SH-SY5Y (cell line): Measurements from ENCODE around the gene CFAP90.

Experiments used
- GATA2 ChIP-seq: IDR thresholded peaks from 2 replicates; pipeline ENCODE4 v1.6.1; 2011; ENCODE audit warnings: mild to moderate bottlenecking, low read depth, low read length
- GATA3 ChIP-seq: IDR thresholded peaks from 2 replicates; pipeline ENCODE4 v1.6.1; 2011; ENCODE audit warnings: low read depth, mild to moderate bottlenecking, low read length, moderate library complexity

Gene CFAP90, protein sequence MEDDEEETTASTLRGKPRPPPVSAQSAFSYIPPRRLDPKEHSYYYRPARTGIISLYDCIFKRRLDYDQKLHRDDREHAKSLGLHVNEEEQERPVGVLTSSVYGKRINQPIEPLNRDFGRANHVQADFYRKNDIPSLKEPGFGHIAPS

GRCh38 chr5:7850395-7851239 lies at the start of gene CFAP90:
CFAP90 (minus strand) TSS chr5:7851133; CDS start chr5:7851021, 112 bp downstream.
- TF ChIP-seq GATA2, result no peak
- no peak for TF ChIP-seq GATA3

DNA sequence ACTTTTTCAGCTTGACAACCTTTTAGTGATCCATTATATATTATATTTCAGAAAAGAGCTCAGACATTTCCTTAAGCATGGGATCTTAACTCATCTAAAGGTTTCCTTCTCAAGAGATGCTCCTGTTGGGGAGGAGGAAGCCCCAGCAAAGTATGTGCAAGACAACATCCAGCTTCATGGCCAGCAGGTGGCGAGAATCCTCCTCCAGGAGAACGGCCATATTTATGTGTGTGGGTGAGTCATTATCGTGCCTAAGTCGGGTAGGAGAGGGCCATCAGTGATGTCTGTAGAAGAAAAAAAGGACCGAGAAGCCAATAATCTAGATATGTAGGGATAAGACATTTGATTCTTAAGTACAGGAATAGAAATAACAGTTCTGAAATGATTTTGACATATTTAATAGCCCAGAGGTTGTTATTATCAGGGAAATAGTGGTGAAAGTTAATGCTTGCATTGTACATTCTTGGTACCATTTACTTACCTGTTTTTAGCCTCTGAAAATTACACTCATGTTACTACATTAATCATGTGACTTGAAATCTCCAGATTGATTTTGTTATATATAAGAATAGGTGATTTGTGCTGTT lies 46.2 kb upstream of the CFAP90 start:
- TF ChIP-seq GATA2, result no peak
- TF ChIP-seq GATA3, result no peak

- TF ChIP-seq GATA3, result no peak
- no peak for TF ChIP-seq GATA2
Measured at GRCh38 chr5:7894860-7895259, 43.9 kb upstream of the CFAP90 start.

GRCh38 chr5:7894439-7894838 lies 43.5 kb upstream of the CFAP90 start:
- TF ChIP-seq GATA2 (no peak), GATA3 (no peak)

DNA sequence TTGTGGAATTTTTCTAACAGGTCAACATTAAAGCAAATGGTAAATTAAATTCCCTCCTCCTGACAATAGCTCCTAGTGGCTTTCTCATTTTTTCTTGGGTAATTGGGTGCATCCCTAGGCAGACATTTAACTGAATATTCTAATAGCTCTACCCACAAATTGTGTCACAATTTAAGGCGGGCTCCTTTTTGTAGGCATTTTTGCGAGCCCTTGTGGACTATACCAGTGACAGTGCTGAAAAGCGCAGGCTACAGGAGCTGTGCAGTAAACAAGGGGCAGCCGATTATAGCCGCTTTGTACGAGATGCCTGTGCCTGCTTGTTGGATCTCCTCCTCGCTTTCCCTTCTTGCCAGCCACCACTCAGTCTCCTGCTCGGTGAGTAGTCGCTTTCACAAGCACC lies 38.0 kb upstream of the CFAP90 start:
- TF ChIP-seq GATA2 (no peak), GATA3 (no peak)

GRCh38 chr5:7886849-7887475 lies 36.0 kb upstream of the CFAP90 start:
- TF ChIP-seq GATA3 (no peak), GATA2 (no peak)

DNA sequence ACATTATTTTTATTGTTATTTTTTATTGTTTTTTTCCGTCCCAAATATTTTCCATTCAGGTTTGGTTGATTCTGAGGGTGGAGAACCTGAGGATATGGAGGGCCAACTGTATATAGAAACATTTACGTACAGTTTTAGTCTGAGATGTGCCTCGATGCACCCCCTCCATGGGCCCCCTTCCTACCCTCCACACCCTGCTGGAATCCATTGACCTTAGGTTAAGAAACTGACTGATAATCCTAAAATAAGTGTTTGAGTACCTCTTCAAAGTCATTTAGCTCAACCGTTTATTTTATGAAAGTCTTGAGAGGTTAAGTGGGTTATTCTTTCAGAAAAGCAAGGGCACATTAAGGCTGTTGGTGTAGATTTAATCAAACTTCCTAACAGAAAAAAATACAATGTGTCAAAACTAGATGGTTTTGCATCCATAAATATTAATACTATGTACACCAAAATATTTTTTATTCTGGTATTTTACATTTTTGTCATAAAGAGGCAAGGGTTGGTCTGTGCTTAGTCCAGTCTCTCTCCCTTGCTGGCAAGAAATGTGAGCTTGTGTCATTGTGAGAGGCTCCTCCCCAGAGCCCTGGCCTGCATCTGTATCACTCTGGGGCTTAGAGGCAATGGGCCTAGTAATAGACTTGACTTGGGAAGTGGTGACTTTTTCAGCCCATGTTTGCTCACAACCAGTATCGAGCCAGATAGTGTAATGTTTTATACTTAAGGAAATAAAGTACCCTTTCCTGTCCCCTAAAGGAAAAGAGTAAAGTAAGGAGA lies 33.7 kb upstream of the CFAP90 start:
- TF ChIP-seq GATA3 (no peak), GATA2 (no peak)

GRCh38 chr5:7882926-7883325 lies 32.0 kb upstream of the CFAP90 start:
- no peak for TF ChIP-seq GATA3
- TF ChIP-seq GATA2, result no peak

GRCh38 chr5:7881816-7882215 lies 30.9 kb upstream of the CFAP90 start:
- no peak for TF ChIP-seq GATA3
- no peak for TF ChIP-seq GATA2

GRCh38 chr5:7881091-7881490 lies 30.2 kb upstream of the CFAP90 start:
- TF ChIP-seq GATA2, result no peak
- TF ChIP-seq GATA3, result no peak

- TF ChIP-seq GATA2 (no peak), GATA3 (no peak)
Measured at GRCh38 chr5:7878381-7878873, 27.5 kb upstream of the CFAP90 start.

DNA sequence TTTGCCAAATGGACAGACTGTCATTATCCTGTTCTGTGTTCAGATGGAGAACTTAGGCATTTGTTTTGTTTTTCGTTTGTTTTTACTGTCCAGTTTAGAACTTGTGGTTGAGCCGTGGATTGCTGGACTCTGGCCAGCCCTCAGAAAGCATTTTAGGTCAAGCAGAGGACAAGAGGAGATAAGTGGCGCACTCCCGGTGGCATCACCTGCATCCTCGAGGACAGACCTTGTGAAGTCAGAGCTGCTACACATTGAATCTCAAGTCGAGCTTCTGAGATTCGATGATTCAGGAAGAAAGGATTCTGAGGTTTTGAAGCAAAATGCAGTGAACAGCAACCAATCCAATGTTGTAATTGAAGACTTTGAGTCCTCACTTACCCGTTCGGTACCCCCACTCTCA lies 26.9 kb upstream of the CFAP90 start:
- TF ChIP-seq GATA3, result no peak
- no peak for TF ChIP-seq GATA2

DNA sequence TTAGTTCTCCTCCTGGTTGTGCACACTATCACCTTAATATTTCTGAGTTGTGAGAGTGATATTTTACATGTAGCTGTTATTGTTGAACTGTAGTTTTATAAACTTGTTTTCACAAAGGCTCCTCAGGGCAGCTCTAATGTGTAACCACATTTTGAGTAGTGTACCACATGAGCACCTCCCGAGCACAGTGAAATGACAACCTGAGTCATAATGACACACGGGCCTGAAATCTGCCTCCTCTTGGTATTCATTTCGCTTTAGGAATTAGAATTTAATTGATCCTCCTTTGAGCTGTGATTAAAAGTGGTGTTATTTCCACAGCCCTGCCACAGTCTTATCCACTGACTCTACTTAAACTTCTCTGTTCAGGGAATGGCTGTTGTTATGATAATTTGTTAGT lies 25.9 kb upstream of the CFAP90 start:
- TF ChIP-seq GATA3 (no peak), GATA2 (no peak)

GRCh38 chr5:7875151-7875550 lies 24.2 kb upstream of the CFAP90 start:
- no peak for TF ChIP-seq GATA3

GRCh38 chr5:7874639-7875038 lies 23.7 kb upstream of the CFAP90 start:
- no peak for TF ChIP-seq GATA2
- no peak for TF ChIP-seq GATA3
